ENCODE measurements around the gene ZNF197. TPM values are rescaled to one million over a fixed set of nuclear protein-coding genes. Genes with fewer than 3 reads are reported as not detected.

The ZNF197 gene
- total RNA-seq, 1 donor from 2014 or later = 14.2 TPM

DNA sequence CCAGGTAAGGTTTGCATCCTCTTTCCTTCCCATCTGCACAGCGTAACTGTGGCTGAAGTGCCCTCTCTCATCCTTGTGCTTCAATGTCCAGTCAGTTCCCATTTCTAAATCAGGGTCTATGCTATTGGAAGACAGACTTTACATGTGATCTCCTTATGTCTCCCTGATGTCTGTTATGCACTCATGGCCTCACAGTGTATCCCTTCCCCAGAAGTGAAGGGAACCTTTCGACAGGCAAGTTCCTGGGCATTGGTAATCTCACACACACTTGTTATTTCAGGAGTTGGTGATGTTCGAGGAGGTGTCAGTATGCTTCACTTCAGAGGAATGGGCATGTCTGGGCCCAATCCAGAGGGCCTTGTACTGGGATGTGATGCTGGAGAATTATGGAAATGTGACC, 7.4 kb downstream of the ZNF197 start:
- Histone ChIP-seq H3K4me1 (no peaks in the 10 kb centered on the region), H3K4me3 (no peak overlapping the region), H3K27ac (no peak overlapping the region), H3K9me3 (no peaks in the 10 kb centered on the region), H3K36me3 (peaks cover 67% of the 10 kb centered on the region), H3K27me3 (no peaks in the 10 kb centered on the region)
- ATAC-seq (no peak), DNase-seq (no peak)
- intact Hi-C loops (cut with DNase I) = no loop called here
- TF ChIP-seq, protein P1, sequence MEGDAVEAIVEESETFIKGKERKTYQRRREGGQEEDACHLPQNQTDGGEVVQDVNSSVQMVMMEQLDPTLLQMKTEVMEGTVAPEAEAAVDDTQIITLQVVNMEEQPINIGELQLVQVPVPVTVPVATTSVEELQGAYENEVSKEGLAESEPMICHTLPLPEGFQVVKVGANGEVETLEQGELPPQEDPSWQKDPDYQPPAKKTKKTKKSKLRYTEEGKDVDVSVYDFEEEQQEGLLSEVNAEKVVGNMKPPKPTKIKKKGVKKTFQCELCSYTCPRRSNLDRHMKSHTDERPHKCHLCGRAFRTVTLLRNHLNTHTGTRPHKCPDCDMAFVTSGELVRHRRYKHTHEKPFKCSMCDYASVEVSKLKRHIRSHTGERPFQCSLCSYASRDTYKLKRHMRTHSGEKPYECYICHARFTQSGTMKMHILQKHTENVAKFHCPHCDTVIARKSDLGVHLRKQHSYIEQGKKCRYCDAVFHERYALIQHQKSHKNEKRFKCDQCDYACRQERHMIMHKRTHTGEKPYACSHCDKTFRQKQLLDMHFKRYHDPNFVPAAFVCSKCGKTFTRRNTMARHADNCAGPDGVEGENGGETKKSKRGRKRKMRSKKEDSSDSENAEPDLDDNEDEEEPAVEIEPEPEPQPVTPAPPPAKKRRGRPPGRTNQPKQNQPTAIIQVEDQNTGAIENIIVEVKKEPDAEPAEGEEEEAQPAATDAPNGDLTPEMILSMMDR (IDR thresholded peaks at IDR 0.05) = no peak

GRCh38 chr3:44642337-44642736, 17.5 kb downstream of the ZNF197 start:
- Histone ChIP-seq H3K27me3 (no peaks in the 10 kb centered on the region), H3K36me3 (peaks cover 51% of the 10 kb centered on the region), H3K4me1 (no peaks in the 10 kb centered on the region), H3K4me3 (no peak overlapping the region), H3K9me3 (peaks cover 34% of the 10 kb centered on the region), H3K27ac (no peak overlapping the region)
- intact Hi-C loops (cut with DNase I) = no loop called here
- no peak for DNase-seq
- no peak for ATAC-seq
- TF ChIP-seq, protein P1 (IDR thresholded peaks at IDR 0.05) = no peak

DNA sequence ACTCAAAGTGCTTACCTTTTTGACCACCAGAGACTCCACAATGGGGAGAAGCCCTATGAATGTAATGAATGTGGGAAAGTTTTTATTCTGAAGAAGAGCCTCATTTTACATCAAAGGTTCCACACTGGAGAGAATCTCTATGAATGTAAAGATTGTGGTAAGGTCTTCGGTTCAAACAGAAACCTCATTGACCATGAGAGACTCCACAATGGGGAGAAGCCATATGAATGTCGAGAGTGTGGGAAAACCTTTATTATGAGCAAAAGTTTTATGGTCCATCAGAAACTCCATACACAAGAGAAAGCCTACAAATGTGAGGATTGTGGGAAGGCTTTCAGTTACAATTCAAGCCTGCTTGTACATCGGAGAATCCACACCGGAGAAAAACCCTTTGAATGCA, 18.2 kb downstream of the ZNF197 start:
- TF ChIP-seq, protein P1 (IDR thresholded peaks at IDR 0.05) = no peak
- Histone ChIP-seq H3K27me3 (no peaks in the 10 kb centered on the region), H3K4me3 (no peak overlapping the region), H3K36me3 (peaks cover 47% of the 10 kb centered on the region), H3K4me1 (no peaks in the 10 kb centered on the region), H3K9me3 (peaks cover 34% of the 10 kb centered on the region), H3K27ac (no peak overlapping the region)
- intact Hi-C loops (cut with DNase I) = no loop called here
- DNase-seq = no peak
- ATAC-seq = no peak

GRCh38 chr3:44647771-44648170, 22.9 kb downstream of the ZNF197 start:
- TF ChIP-seq, protein P1 (IDR thresholded peaks at IDR 0.05) = no peak
- intact Hi-C loops (cut with DNase I) = no loop called here
- H3K4me3 ChIP-seq = no peak overlapping the region
- H3K36me3 ChIP-seq = peaks cover 26% of the 10 kb centered on the region
- H3K27me3 ChIP-seq = no peaks in the 10 kb centered on the region
- no peak overlapping the region for H3K27ac ChIP-seq
- DNase-seq (no peak), ATAC-seq (no peak)
- H3K4me1 ChIP-seq = peaks cover 6% of the 10 kb centered on the region
- H3K9me3 ChIP-seq = peaks cover 12% of the 10 kb centered on the region

DNA sequence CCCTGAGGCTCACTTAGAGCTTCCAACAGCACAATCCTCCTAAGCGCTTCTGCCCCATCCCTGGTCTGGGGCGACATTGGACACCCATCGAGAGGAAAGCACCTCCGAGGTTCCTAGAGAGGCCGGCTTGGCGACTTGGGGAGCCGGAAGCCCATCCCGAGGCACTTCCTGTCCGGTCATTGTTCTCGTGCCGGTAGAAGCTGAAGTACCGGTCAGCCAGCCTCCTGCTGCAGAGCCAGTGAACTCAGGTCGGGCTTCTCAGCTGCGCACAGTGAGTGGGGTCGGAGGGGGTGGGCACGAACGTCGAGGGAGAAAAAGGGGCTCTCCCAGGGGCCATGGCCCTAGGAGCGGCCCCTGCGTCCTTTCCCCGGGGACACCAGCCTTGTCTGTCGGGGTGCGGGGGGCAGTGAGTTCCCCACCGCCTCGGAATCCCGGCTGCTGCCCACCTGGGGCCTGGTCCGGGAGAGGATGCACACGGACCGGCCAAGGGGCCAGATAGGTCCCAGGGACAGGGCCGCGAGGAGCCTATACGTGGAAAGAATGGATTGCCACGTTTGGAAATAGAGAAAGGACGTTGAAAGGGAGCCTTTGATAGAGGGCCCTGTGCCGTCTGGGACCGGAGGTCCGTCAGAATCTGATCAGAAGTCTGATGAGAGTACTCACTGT, 23.9 kb downstream of the ZNF197 start, which contains the start of gene ZNF35:
TSS of gene ZNF35 (plus strand) at position 169 of the 666 bp plus-strand sequence. CDS start 2,336 bp downstream, outside the sequence.
- peak within 1 kb of the TSS; percentile 80 for H3K4me3 ChIP-seq
- TF ChIP-seq, protein P1 (IDR thresholded peaks at IDR 0.05) = no peak
- peaks cover 30% of the 10 kb centered on the region for H3K36me3 ChIP-seq
- intact Hi-C loops (cut with DNase I) = no loop called here
- peaks cover 3% of the 10 kb centered on the region for H3K9me3 ChIP-seq
- DNase-seq (peak; percentile 90), ATAC-seq (peak; percentile 99)
- H3K4me1 ChIP-seq = peaks cover 6% of the 10 kb centered on the region
- H3K27me3 ChIP-seq = no peaks in the 10 kb centered on the region
- peak within 1 kb of the TSS; percentile 77 for H3K27ac ChIP-seq

Measured in upper lobe of right lung (tissue), 1 donor.